Measurements from ENCODE around the gene GHRH.

Gene GHRH

DNA sequence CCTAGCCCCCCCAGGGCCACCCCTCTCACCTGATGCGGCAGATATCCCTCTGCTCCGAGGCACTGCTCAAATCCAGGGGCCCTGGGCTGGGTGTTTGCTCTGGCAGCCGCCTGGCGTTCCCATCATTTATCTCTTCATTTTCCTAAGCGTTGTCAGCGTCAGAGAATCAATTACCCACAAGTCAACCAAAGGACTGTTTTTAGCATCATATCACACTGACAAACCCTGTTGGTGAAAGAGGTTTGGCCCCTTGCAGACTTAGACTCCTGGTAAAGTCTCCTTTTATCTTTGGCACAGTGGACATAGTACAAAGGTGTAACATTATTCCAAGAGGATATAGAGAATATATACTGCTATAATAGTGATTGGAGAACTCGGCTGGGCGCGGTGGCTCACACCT is at the start of gene GHRH:
GHRH (minus strand) TSS at position 101 of the 400 bp plus-strand sequence. CDS start 4,925 bp downstream, outside the sequence.
- no peak for DNase-seq

GRCh38 chr20:37310951-37311350 is 49.3 kb upstream of the GHRH start:
- DNase-seq: no peak

DNA sequence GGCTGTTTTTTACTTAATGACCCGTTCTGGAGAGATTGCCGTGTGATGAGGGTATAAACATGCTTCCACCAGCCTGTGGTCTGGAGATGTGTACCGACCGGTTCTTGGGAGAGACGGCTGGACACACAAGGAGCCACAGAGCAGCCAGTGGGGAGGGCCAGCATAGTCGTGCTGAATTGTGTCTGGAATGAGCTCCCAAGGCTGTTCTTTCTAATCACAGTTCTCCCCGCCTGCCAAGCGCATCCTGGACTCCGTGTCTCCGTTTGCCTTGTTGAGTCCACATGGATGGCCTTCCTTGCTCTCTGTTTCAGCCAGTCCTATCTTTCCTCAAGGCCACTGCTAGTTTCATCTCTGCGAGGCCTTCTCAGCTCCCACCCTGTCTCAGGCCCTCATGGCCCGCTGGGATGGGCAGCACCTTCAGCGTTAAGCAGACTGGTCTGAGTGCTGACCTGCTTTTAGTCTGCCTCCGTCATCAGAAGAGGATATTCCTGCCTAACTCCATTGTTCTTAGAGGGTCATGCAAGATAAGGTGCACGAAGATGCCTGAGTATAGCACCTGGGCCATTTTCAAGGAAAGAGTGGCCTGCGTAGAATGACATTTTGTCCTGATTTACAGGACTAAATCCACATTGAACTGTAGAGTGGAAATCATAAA is 48.4 kb upstream of the GHRH start:
- no peak for DNase-seq

DNA sequence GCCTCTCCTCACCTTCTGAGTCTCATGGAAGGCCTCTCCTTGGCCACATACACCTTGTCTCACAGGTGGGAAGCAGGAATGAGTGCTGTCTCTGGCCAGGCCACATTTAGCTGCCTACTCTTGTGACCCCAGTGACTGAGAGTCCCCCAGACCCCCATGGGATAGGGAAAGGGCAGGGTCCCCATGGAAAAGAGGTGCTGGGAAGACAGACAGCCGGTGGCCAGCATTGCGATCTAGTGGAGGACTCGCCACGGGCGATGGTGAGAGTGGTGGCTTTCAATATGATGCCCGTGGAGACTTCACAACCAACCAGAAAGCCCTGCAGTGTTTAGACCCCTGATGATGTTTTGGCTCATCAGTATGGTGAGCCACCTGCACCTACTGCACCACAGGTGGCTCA is 47.7 kb upstream of the GHRH start:
- DNase-seq: no peak

GRCh38 chr20:37308086-37309050 is 46.8 kb upstream of the GHRH start:
- DNase-seq: no peak

GRCh38 chr20:37305839-37306238 is 44.2 kb upstream of the GHRH start:
- no peak for DNase-seq

DNA sequence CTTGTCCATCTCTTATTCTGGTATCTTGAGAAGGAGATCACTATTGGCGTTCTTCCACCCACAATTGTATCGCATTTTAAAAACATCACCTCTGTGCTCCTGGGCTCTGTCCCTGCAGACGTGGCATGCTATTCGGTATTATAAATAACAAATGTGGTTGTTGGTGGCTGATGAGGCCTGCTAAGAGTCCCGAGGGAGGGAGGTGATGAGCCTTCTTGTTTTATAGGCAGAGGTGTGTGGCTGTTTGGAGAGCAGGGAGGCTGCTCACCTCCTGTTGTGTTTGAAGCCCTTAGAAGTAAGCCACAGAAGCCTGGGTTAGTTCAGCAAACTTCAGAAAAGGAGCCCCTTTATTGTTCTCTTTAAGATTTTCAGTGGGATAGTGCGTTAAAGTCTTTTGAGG is 43.5 kb upstream of the GHRH start:
- DNase-seq: no peak

DNA sequence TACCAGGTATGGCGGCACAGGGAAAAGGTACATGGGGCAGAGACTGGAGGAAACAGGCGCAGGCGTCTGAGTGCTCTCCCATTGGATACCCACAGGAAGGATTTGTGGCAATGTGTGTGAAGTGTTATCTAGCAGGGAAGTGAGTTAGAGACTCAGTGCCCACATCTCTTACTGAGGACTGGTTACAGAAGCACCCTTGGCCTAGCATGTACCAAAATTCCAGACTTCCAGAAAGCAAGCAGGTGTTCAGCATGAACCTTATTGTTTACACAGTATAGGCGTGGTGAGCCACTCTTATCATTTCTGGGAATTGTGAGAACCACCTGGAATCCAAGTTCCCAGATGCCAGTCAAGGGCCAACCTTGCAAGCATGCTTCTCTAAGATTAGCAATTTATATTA is 42.0 kb upstream of the GHRH start:
- DNase-seq: no peak

DNA sequence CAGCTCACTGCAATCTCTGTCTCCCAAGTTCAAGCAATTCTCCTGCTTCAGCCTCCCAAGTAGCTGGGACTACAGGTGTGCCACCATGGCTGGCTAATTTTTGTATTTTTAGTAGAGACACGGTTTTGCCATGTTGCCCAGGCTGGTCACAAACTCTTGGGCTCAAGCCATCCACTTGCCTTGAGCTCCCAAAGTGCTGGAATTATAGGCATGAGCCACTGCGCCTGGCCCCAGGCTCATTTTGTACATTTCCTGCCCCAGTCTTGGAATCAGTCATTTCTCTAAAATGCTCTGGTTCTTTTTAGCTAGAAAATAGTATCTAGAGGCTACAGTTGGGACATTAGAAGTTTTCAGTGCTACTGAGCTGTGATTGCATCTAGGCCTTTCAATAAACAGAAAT is 41.4 kb upstream of the GHRH start:
- DNase-seq: no peak

DNA sequence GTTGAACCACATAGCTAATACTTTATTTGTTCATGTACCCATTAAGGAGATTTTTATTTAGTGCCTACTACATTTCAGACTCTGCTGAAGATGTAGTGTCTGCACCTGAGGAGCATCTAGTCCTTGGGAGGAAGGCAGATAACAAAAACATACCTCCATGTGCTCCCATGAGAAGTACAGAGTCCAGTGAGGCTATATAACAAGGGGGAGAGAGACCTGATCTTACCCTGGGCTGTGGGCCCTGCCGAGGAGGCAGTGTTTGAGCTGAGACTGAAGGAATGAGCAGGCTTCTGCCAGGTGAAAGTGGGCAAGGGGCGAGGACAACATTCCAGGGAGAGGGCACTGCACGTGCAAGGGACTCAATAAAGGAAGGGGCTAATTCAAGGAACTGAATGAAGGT is 39.9 kb upstream of the GHRH start:
- no peak for DNase-seq

- no peak for DNase-seq
Measured at GRCh38 chr20:37301120-37301519, 39.5 kb upstream of the GHRH start.

DNA sequence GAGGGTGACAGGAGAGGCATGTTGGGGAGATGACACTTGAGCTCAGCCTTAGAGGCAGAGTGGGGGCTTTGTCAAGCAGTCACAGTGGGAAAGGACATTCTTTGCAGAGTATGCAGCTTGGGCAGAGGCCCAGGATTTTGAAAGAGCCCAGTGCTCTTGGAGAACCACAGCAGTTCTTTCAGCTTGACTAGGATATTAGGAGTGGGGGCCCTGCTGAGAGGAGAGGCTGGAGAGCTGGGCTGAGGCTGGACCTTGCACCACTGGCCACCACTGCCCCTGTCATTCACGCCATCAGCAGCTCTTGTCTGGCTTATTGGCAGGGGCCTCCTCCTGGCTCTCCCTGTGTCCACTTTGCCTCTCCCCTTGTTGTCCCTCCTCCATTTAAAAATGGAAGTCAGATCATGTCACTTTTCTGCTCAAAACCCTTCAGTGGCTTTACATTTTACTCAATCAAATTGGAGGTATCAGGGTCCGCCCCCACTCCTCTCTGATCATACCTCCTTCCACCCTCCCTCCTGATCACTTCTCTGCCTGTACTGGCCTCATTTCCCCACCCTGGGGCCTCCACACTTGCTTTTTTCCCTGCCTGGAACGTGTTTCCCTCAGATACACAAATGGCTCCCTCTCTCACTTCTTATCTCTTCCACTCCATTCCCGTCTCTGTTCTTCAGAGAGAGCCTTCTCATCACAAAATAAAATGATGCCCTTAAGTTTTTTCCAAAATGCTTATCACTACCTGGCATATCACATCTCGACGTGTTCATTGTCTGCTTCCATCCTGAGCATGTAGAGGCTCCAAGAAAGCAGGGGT is 38.3 kb upstream of the GHRH start:
- DNase-seq: no peak

DNA sequence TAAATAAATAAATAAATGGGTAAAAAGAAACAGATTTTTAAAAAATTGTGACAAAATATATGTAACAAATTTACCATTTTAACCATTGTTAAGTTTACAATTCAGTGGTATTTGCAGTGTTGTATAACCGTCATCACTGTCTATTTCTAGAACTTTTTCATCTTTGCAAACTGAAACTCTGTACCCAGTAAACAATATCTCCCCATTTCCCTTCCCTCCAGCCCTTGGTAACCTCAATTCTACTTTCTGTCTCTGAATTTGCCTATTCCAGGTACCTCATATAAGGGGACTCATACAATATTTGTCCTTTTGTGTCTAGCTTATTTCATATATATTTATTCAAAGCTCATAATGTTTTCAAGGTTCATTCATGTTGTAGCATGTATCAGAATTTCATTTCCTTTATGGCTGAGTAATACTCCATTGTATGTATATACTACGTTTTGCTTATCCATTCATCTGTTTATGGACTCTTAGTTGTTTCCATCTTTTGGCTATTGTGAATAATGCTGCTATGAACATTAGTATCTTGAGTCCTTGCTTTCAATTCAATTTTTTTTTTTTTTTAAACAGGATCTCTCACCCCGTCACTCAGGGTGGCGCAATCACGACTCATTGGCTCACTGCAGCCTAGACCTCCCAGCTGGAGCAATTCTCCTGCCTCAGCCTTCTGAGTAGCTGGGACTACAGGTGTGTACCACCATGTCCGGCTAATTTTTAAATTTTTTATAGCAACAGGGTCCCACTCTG is 36.8 kb upstream of the GHRH start:
- peak; percentile 56 to 64 (median 59) for DNase-seq

GRCh38 chr20:37297066-37297736 is 35.6 kb upstream of the GHRH start:
- DNase-seq: no peak

DNA sequence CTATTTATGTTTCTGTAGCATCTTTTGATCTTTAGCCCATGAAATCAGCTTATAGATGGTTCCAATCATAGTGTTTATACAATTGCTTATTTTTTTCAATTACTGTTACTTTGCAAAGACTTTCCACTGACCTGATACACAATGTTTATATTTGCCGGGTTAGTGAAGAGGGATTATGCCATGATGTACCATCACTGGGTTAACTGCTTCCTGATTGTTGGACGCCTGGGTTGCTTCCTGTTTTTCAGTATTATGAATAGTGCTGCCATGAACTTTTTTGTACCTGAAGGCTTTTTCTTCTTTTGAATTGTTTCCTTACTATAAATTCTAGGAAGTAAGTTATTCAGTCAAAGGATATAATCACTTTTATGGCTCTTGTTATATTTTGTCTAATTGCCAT is 34.8 kb upstream of the GHRH start:
- peak in 1 of 3 donors; percentile 38 for DNase-seq

- no peak for DNase-seq
Measured at GRCh38 chr20:37295595-37295994, 34.0 kb upstream of the GHRH start.

DNA sequence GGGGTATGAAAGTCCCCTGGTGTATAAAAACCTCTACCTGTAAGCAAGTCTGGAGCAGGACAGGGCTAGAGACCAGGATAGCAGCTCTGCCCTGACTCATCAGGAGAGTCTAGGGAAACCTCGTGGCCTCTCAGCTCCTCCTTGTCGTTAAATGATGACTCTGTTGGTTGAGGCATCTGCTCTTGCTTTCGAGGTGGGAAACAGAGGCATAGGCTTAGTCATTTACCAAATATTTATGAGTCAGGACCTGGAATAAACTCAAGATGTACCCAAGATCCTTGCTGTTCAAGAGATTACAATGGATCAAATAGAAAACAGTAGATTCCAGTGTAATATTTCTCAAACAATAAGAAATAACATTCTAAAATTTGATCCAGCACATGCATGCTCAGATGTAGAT is 33.4 kb upstream of the GHRH start:
- DNase-seq: peak; percentile 78 to 90 (median 80)

- DNase-seq: peak; percentile 78 to 90 (median 87)
Measured at GRCh38 chr20:37294262-37294981, 32.8 kb upstream of the GHRH start.

DNA sequence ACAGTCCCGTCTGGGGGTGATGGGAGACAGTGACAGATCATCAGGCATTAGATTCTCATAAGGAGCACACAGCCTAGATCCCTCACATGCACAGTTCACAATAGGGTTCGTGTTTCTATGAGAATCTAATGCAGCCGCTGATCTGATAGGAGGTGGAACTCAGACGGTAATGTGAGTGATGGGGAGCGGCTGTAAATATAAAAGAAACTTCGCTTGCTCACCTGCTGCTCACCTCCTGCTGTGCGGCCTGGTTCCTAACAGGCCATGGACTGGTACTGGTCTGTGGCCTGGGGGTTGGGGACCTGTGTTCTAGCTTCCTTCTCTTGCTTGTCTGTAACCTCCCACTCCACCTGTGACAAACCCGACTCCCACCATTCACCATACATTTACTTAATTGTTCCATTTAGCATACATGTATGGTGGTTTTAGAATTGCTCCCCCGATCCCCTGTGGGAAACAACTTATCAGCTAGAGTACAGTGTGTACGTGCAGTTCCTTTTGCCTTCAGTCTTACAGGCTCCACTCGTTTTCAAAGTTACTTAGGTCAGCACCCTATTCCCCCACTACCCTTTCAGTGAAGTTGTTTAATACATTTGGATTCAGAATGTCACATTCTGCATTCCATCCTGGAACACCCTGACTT is 31.8 kb upstream of the GHRH start:
- DNase-seq: no peak

- no peak for DNase-seq
Measured at GRCh38 chr20:37291724-37292126, 30.1 kb upstream of the GHRH start.

Data from suppressor macrophage treated with lipopolysaccharide for 1 hour (primary cell).